ENCODE results near the gene MECP2. TPM values are rescaled to one million over a fixed set of nuclear protein-coding genes. Genes with fewer than 3 reads are reported as not detected.

Gene MECP2
- total RNA-seq, 1 donor from 2014 or later, result 26.7 TPM

- Mint-ChIP-seq H3K4me3 (peak overlapping the region; percentile 83), H3K36me3 (peaks cover 3% of the 10 kb centered on the region), H3K9me3 (peaks cover 17% of the 10 kb centered on the region), H3K27me3 (ENCODE audit: insufficient read depth, low read depth) (no peaks in the 10 kb centered on the region), H3K4me1 (peaks cover 22% of the 10 kb centered on the region), H3K27ac (no peak overlapping the region)
- Histone ChIP-seq H3K4me1 (no peaks in the 10 kb centered on the region), H2AFZ (replicated peaks) (no peak overlapping the region), H3F3A (ENCODE audit: low read depth) (no peaks in the 10 kb centered on the region), H3K9ac (no peak overlapping the region), H3K36me3 (no peaks in the 10 kb centered on the region), H3K9me3 (ENCODE audit: low read depth) (no peaks in the 10 kb centered on the region), H3K27ac (no peak overlapping the region), H3K4me3 (no peak overlapping the region), H3K4me2 (no peak overlapping the region), H3K79me2 (ENCODE audit: low read depth) (no peaks in the 10 kb centered on the region), H3K27me3 (no peaks in the 10 kb centered on the region), H4K20me1 (ENCODE audit: low read depth) (no peaks in the 10 kb centered on the region)
- TF ChIP-seq CTCF (IDR thresholded peaks at IDR 0.05), result no peak
- no peak for TF ChIP-seq EZH2phosphoT487 (IDR thresholded peaks at IDR 0.05)
- no peak for TF ChIP-seq EZH2 (IDR thresholded peaks at IDR 0.05)
- no peak for DNase-seq (ENCODE audit: low spot score)
Measured at GRCh38 chrX:154018518-154019060, 78.9 kb downstream of the MECP2 start.

GRCh38 chrX:154017766-154018517 lies 79.6 kb downstream of the MECP2 start:
- Mint-ChIP-seq H3K36me3 (peaks cover 3% of the 10 kb centered on the region), H3K4me1 (peaks cover 21% of the 10 kb centered on the region), H3K27ac (no peak overlapping the region), H3K4me3 (no peak overlapping the region), H3K9me3 (peaks cover 19% of the 10 kb centered on the region), H3K27me3 (ENCODE audit: insufficient read depth, low read depth) (no peaks in the 10 kb centered on the region)
- no peak overlapping the region for H3K9ac ChIP-seq
- H3F3A ChIP-seq (ENCODE audit: low read depth), result no peaks in the 10 kb centered on the region
- no peaks in the 10 kb centered on the region for H3K9me3 ChIP-seq (ENCODE audit: low read depth)
- H2AFZ ChIP-seq (replicated peaks), result no peak overlapping the region
- no peak overlapping the region for H3K4me2 ChIP-seq
- TF ChIP-seq CTCF (IDR thresholded peaks at IDR 0.05) (no peak), EZH2phosphoT487 (IDR thresholded peaks at IDR 0.05) (no peak), EZH2 (IDR thresholded peaks at IDR 0.05) (no peak)
- H3K4me1 ChIP-seq, result no peaks in the 10 kb centered on the region
- H3K27ac ChIP-seq, result no peak overlapping the region
- H4K20me1 ChIP-seq (ENCODE audit: low read depth), result no peaks in the 10 kb centered on the region
- no peaks in the 10 kb centered on the region for H3K79me2 ChIP-seq (ENCODE audit: low read depth)
- no peak overlapping the region for H3K4me3 ChIP-seq
- no peak for DNase-seq (ENCODE audit: low spot score)
- H3K27me3 ChIP-seq, result no peaks in the 10 kb centered on the region
- H3K36me3 ChIP-seq, result no peaks in the 10 kb centered on the region

GRCh38 chrX:154016366-154017076 lies 81.0 kb downstream of the MECP2 start:
- H3K79me2 ChIP-seq (ENCODE audit: low read depth), result no peaks in the 10 kb centered on the region
- no peak overlapping the region for H3K4me2 ChIP-seq
- Mint-ChIP-seq H3K4me3 (no peak overlapping the region), H3K36me3 (peaks cover 3% of the 10 kb centered on the region), H3K9me3 (peaks cover 19% of the 10 kb centered on the region), H3K27me3 (ENCODE audit: insufficient read depth, low read depth) (no peaks in the 10 kb centered on the region), H3K4me1 (peaks cover 17% of the 10 kb centered on the region), H3K27ac (no peak overlapping the region)
- TF ChIP-seq EZH2 (IDR thresholded peaks at IDR 0.05) (no peak), CTCF (IDR thresholded peaks at IDR 0.05) (no peak), EZH2phosphoT487 (IDR thresholded peaks at IDR 0.05) (no peak)
- no peak overlapping the region for H3K9ac ChIP-seq
- H3K27ac ChIP-seq, result no peak overlapping the region
- no peak overlapping the region for H3K4me3 ChIP-seq
- H3K27me3 ChIP-seq, result no peaks in the 10 kb centered on the region
- H2AFZ ChIP-seq (replicated peaks), result no peak overlapping the region
- no peak for DNase-seq (ENCODE audit: low spot score)
- no peaks in the 10 kb centered on the region for H3K36me3 ChIP-seq
- no peaks in the 10 kb centered on the region for H4K20me1 ChIP-seq (ENCODE audit: low read depth)
- no peaks in the 10 kb centered on the region for H3F3A ChIP-seq (ENCODE audit: low read depth)
- no peaks in the 10 kb centered on the region for H3K9me3 ChIP-seq (ENCODE audit: low read depth)
- H3K4me1 ChIP-seq, result no peaks in the 10 kb centered on the region

All from neural progenitor cell (in vitro differentiated cells).